K562 (cell line): ENCODE data around the gene QARS1. TPM values are rescaled to one million over a fixed set of nuclear protein-coding genes. Genes with fewer than 3 reads are reported as not detected.

Experiments
- ARID4B ChIP-seq: sonication (generic); formaldehyde crosslinking; IDR thresholded peaks from 2 replicates; pipeline ENCODE4 v1.8.0; 2022; ENCODE audit warnings: mild to moderate bottlenecking, missing genetic modification reagents
- CREB5 ChIP-seq: fragments of 250-450 bp; sonication (Bioruptor Pico); IDR thresholded peaks from 2 replicates; pipeline ENCODE4 v1.5.0; 2020; ENCODE audit warnings: mild to moderate bottlenecking
- CXXC5 ChIP-seq: fragments of 250-450 bp; sonication (Bioruptor Pico); IDR thresholded peaks from 2 replicates; pipeline ENCODE4 v1.8.0; 2022; ENCODE audit warnings: inconsistent platforms, mild to moderate bottlenecking, moderate library complexity
- ETV1 ChIP-seq: fragments of 450-650 bp; conservative IDR thresholded peaks from 2 replicates; pipeline ENCODE4 v1.6.1; 2016; ENCODE audit warnings: missing genetic modification characterization, control low read depth, low read depth, missing compliant biosample characterization
- GABPB1 ChIP-seq: sonication (generic); formaldehyde crosslinking; IDR thresholded peaks from 2 replicates; pipeline ENCODE4 v1.8.0; 2022; ENCODE audit warnings: mild to moderate bottlenecking, missing genetic modification reagents
- HEY1 ChIP-seq: fragments of 250-450 bp; sonication (Bioruptor Pico); IDR thresholded peaks from 2 replicates; pipeline ENCODE4 v1.5.0; 2020; ENCODE audit warnings: mild to moderate bottlenecking, moderate library complexity, borderline replicate concordance
- L3MBTL2 ChIP-seq: fragments of 450-650 bp; IDR thresholded peaks from 2 replicates; pipeline ENCODE4 v1.6.1; 2016; ENCODE audit warnings: mild to moderate bottlenecking, moderate library complexity
- NKRF ChIP-seq: fragments of 450-650 bp; IDR thresholded peaks from 2 replicates; pipeline ENCODE4 v1.6.1; 2016; ENCODE audit warnings: borderline replicate concordance
- PATZ1 ChIP-seq: fragments of 250-450 bp; sonication (Bioruptor Pico); IDR thresholded peaks from 2 replicates; pipeline ENCODE4 v1.5.0; 2020; ENCODE audit warnings: mild to moderate bottlenecking, borderline replicate concordance
- RBM14 ChIP-seq: fragments of 200-400 bp; formaldehyde crosslinking; IDR thresholded peaks from 2 replicates; pipeline ENCODE4 v1.6.1; 2018; ENCODE audit warnings: low read depth, mild to moderate bottlenecking, low read length, moderate library complexity, borderline replicate concordance; ENCODE audit not compliant: insufficient read depth
- SRSF9 ChIP-seq: fragments of 200-400 bp; formaldehyde crosslinking; IDR thresholded peaks from 2 replicates; pipeline ENCODE4 v1.6.1; 2017; ENCODE audit warnings: low read depth, low read length, borderline replicate concordance
- THRAP3 ChIP-seq: fragments of 450-650 bp; IDR thresholded peaks from 2 replicates; pipeline ENCODE4 v1.6.1; 2016; ENCODE audit warnings: mild to moderate bottlenecking, inconsistent platforms, borderline replicate concordance
- TOE1 ChIP-seq, 2 experiments: fragments of 450-650 bp in 1 of 2; sonication (generic) in 1 of 2; formaldehyde crosslinking in 1 of 2; IDR thresholded peaks; 2 replicates each; pipeline versions ENCODE4 v1.7.1 to v1.8.0; 2016 to 2022; ENCODE audit warnings: borderline replicate concordance in 2 of 2, mild to moderate bottlenecking in 2 of 2, antibody characterized with exemption in 1 of 2, inconsistent platforms in 1 of 2, low read depth in 1 of 2, missing genetic modification reagents in 1 of 2, moderate library complexity in 1 of 2
- ZEB2 ChIP-seq: fragments of 450-650 bp; IDR thresholded peaks from 2 replicates; pipeline ENCODE4 v1.6.1; 2016
- ZNF696 ChIP-seq: fragments of 250-450 bp; sonication (Bioruptor Pico); conservative IDR thresholded peaks from 2 replicates; pipeline ENCODE4 v1.4.0; 2020; ENCODE audit warnings: mild to moderate bottlenecking, moderate library complexity
- polyA plus RNA-seq, 8 experiments: library from polyadenylated mRNA; depleted of rRNA in 4 of 8; stranded (reverse) in 5 of 8; unstranded in 3 of 8; fragments of >200 nt; fragmentation: Nextera tagmentation in 2 of 8; fragmentation: Illumina TruSeq in 1 of 8; extraction: Ambion mirVana in 2 of 8; extraction: Trizol in 1 of 8; gene quantifications; 2 replicates each; pipeline versions ENCODE4 v1.2.1 to v1.2.3, GENCODE V29; 2011 to 2014; ENCODE audit warnings: inconsistent platforms in 1 of 8, missing spikeins in 1 of 8
- total RNA-seq, 7 experiments: library from RNA; depleted of rRNA in 6 of 7; stranded (reverse); fragments of >200 nt in 6 of 7; fragmentation: Illumina TruSeq in 2 of 7; extraction: Trizol in 2 of 7; gene quantifications; 2 replicates each; pipeline versions ENCODE4 v1.2.1 to v1.2.3, GENCODE V29; 2011 to 2021; ENCODE audit warnings: low replicate concordance in 1 of 7

Gene QARS1
- total and polyA plus RNA-seq, 9 of the 15 experiments (the other 6 are each of a cell fraction or from before 2014, with no cell fraction given) = 148 to 310 (median 273) TPM

- no peak for TF ChIP-seq RBM14
- TF ChIP-seq GABPB1 (CRISPR knock-in tag) = no peak
- TF ChIP-seq ZEB2 = no peak
- peak; percentile 11; the same call in 1 of the 2 replicates for TF ChIP-seq CXXC5 (CRISPR knock-in tag)
- TF ChIP-seq TOE1 (IDR thresholded peaks at IDR 0.05; ENCODE audit: borderline replicate concordance) = peak; percentile 61; the same call in 1 of the 2 replicates
- TF ChIP-seq TOE1 (CRISPR knock-in tag; IDR thresholded peaks at IDR 0.05; ENCODE audit: borderline replicate concordance, low read depth) = no peak
- no peak for TF ChIP-seq SRSF9
- no peak for TF ChIP-seq PATZ1 (CRISPR knock-in tag)
- TF ChIP-seq CREB5 = no peak
- no peak for TF ChIP-seq THRAP3
- no peak for TF ChIP-seq ZNF696
- TF ChIP-seq ETV1 (tag) = 0 out of 2 replicates have a peak, but pooled peaks have one; percentile 12
- TF ChIP-seq NKRF = no peak
- TF ChIP-seq L3MBTL2 = peak; percentile 37; the same call in 1 of the 2 replicates
- TF ChIP-seq ARID4B = no peak
- no peak for TF ChIP-seq HEY1 (CRISPR knock-in tag)
Measured at GRCh38 chr3:49132437-49133225, 28.1 kb upstream of the QARS1 start, which contains the start of gene LAMB2 (continued).
